DOHH2 (cell line): ENCODE data around the gene PSEN2.

Source experiments
- H3F3A ChIP-seq: fragments of 200-600 bp; sonication (generic), shearing (Covaris generic); 2 replicates; pipeline ENCODE4 v1.6.0; 2016; ENCODE audit warnings: antibody characterized with exemption, mild to moderate bottlenecking; ENCODE audit not compliant: control insufficient read depth, insufficient read depth
- H3K27ac ChIP-seq: fragments of 200-600 bp; sonication (generic); 2 replicates; pipeline ENCODE4 v1.5.1; 2014; ENCODE audit warnings: low read depth, mild to moderate bottlenecking, low read length, moderate library complexity
- H3K27me3 ChIP-seq: fragments of 200-600 bp; sonication (generic); 2 replicates; pipeline ENCODE4 v1.6.1; 2014; ENCODE audit warnings: mild to moderate bottlenecking, low read length, mixed read lengths; ENCODE audit not compliant: control insufficient read depth
- H3K36me3 ChIP-seq: fragments of 200-600 bp; sonication (generic); 2 replicates; pipeline ENCODE4 v1.6.1; 2014; ENCODE audit warnings: mild to moderate bottlenecking, low read length, moderate library complexity, mixed read lengths; ENCODE audit not compliant: control insufficient read depth
- H3K4me1 ChIP-seq: fragments of 200-600 bp; sonication (generic); 2 replicates; pipeline ENCODE4 v1.6.1; 2014; ENCODE audit warnings: mild to moderate bottlenecking, low read length, mixed read lengths; ENCODE audit not compliant: control insufficient read depth
- H3K4me2 ChIP-seq: fragments of 200-600 bp; sonication (generic); 2 replicates; pipeline ENCODE4 v1.6.0; 2014; ENCODE audit warnings: mild to moderate bottlenecking, low read length, moderate library complexity
- H3K4me3 ChIP-seq: fragments of 200-600 bp; sonication (generic); 2 replicates; pipeline ENCODE4 v1.5.1; 2014; ENCODE audit warnings: mild to moderate bottlenecking, low read length, mixed read lengths
- H3K79me2 ChIP-seq: fragments of 200-600 bp; sonication (generic); 2 replicates; pipeline ENCODE4 v1.6.1; 2014; ENCODE audit warnings: mild to moderate bottlenecking, low read length, mixed read lengths; ENCODE audit not compliant: control insufficient read depth
- H3K9me2 ChIP-seq: fragments of 200-600 bp; sonication (generic); replicated peaks from 2 replicates; pipeline ENCODE4 v1.6.1; 2014; ENCODE audit warnings: mild to moderate bottlenecking, low read length, mixed read lengths; ENCODE audit not compliant: control insufficient read depth
- H3K9me3 ChIP-seq: fragments of 200-600 bp; sonication (generic); 2 replicates; pipeline ENCODE4 v1.6.1; 2014; ENCODE audit warnings: antibody characterized with exemption, low read length, mixed read lengths; ENCODE audit not compliant: control insufficient read depth, insufficient read depth
- H4K20me1 ChIP-seq: fragments of 200-600 bp; sonication (generic); 2 replicates; pipeline ENCODE4 v1.6.0; 2014; ENCODE audit warnings: low read depth, mild to moderate bottlenecking, antibody characterized with exemption, low read length, moderate library complexity; ENCODE audit not compliant: control insufficient read depth, insufficient read depth
- EZH2phosphoT487 ChIP-seq: fragments of 200-600 bp; sonication (generic); IDR thresholded peaks from 2 replicates; pipeline ENCODE4 v1.6.1; 2017; ENCODE audit warnings: borderline replicate concordance, mild to moderate bottlenecking, antibody characterized with exemption, low read length, moderate library complexity, mixed read lengths
- TF ChIP-seq, protein P1 (sequence below): fragments of 200-600 bp; sonication (generic); IDR thresholded peaks from one replicate; pipeline ENCODE4 v1.5.1; 2014; ENCODE audit warnings: antibody characterized with exemption, mild to moderate bottlenecking, low read depth, low read length; ENCODE audit not compliant: poor library complexity, severe bottlenecking

Gene PSEN2

DNA sequence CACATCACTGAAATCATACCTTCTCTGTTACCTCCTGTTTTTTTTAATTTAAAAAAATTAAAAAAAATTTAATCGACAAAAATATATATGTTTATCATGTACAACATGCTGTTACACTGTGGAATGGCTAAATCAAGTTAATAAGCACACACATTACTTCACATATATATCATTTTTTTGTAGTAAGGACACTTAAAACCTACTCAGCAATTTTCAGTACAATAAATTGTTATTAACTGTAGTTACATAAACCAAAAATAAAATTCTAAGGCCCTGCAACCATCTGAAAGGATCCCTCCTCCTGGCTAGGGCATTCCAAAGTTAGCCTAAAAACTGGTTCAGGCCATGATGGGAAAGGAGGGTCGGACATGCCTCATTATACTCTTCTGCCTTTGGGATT, 46.1 kb downstream of the PSEN2 start:
- no peaks in the 10 kb centered on the region for H3K9me3 ChIP-seq
- TF ChIP-seq, protein P1, sequence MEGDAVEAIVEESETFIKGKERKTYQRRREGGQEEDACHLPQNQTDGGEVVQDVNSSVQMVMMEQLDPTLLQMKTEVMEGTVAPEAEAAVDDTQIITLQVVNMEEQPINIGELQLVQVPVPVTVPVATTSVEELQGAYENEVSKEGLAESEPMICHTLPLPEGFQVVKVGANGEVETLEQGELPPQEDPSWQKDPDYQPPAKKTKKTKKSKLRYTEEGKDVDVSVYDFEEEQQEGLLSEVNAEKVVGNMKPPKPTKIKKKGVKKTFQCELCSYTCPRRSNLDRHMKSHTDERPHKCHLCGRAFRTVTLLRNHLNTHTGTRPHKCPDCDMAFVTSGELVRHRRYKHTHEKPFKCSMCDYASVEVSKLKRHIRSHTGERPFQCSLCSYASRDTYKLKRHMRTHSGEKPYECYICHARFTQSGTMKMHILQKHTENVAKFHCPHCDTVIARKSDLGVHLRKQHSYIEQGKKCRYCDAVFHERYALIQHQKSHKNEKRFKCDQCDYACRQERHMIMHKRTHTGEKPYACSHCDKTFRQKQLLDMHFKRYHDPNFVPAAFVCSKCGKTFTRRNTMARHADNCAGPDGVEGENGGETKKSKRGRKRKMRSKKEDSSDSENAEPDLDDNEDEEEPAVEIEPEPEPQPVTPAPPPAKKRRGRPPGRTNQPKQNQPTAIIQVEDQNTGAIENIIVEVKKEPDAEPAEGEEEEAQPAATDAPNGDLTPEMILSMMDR = no peak
- TF ChIP-seq EZH2phosphoT487 = no peak
- H3K9me2 ChIP-seq = no peaks in the 10 kb centered on the region

DNA sequence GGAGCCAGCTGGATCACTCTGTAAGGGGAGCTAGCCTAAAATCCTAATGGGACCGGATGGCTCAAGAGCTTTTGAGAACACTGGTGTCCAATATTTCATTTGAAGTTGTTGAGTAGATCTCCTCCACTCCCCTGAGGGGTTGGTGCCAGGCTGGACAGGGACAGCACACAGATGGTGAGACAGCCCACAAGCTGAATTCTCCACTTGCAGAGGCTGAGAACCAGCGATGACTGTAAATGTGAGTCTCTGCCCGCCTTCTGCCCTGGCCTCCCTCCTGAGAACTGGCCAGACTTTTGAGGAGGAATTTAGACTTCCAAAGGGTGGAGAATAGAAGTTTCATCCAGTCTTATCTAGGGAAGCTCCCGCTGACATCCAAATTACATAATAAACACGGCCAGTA, 49.2 kb downstream of the PSEN2 start:
- Histone ChIP-seq H3K27ac (no peak overlapping the region), H3K79me2 (no peaks in the 10 kb centered on the region), H3K4me2 (no peak overlapping the region), H4K20me1 (no peaks in the 10 kb centered on the region), H3K27me3 (no peaks in the 10 kb centered on the region), H3F3A (no peaks in the 10 kb centered on the region), H3K4me1 (no peaks in the 10 kb centered on the region), H3K9me3 (no peaks in the 10 kb centered on the region), H3K36me3 (no peaks in the 10 kb centered on the region), H3K4me3 (no peak overlapping the region), H3K9me2 (no peaks in the 10 kb centered on the region)
- TF ChIP-seq, protein P1 = no peak
- TF ChIP-seq EZH2phosphoT487 = no peak

More for the DNA sequence above, 46.1 kb downstream of the PSEN2 start:
- Histone ChIP-seq H3K27me3 (no peaks in the 10 kb centered on the region), H3F3A (no peaks in the 10 kb centered on the region), H3K36me3 (no peaks in the 10 kb centered on the region), H3K79me2 (no peaks in the 10 kb centered on the region), H4K20me1 (no peaks in the 10 kb centered on the region), H3K4me1 (no peaks in the 10 kb centered on the region), H3K27ac (no peak overlapping the region), H3K4me3 (no peak overlapping the region), H3K4me2 (no peak overlapping the region)

DNA sequence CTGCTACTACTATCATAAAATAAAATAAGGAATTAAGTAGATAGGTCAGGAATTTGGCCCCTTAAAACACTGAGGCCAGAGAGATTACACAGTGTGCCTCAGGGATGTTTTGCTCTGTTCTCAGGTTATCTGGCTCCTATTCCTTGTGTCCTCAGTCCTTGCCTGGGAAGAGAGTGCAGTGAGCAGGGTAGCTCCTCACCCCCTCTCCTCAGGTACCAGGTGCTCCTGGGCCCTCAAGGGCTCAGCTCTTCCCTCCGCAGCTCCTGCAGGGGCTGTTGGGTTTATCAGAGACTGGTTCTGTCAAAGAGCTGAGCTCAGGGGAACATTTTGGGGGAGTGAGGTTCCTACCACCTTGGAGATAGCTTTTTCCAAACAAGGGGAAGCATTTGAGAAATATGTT, 49.6 kb downstream of the PSEN2 start:
- no peaks in the 10 kb centered on the region for H3K36me3 ChIP-seq
- no peaks in the 10 kb centered on the region for H3K9me3 ChIP-seq
- H3K79me2 ChIP-seq = no peaks in the 10 kb centered on the region
- TF ChIP-seq EZH2phosphoT487 = no peak
- TF ChIP-seq, protein P1 = no peak
- H3F3A ChIP-seq = no peaks in the 10 kb centered on the region
- no peaks in the 10 kb centered on the region for H4K20me1 ChIP-seq
- no peak overlapping the region for H3K27ac ChIP-seq
- H3K9me2 ChIP-seq = no peaks in the 10 kb centered on the region
- no peaks in the 10 kb centered on the region for H3K4me1 ChIP-seq
- no peak overlapping the region for H3K4me3 ChIP-seq
- no peak overlapping the region for H3K4me2 ChIP-seq
- H3K27me3 ChIP-seq = no peaks in the 10 kb centered on the region
